Stimulated activated CD4-positive, alpha-beta T cell treated with anti-CD3 and anti-CD28 coated beads, Interleukin-1b, Interleukin-23, amount 100 ng/mL, for 4 hours (primary cell): ENCODE results near the gene PHACTR3.
"Not testable (repeated sequence)": the region's sequence is repeated elsewhere in the genome, so short reads cannot be mapped to it uniquely, and the experiment has no call there.

Source experiments
- DNase-seq, 2 donors: peaks; one replicate each; pipeline ENCODE4 v3.0.0-alpha.2; 2020; ENCODE audit warnings: low read depth in 2 of 2

PHACTR3 gene

GRCh38 chr20:59589086-59589684, 15.2 kb upstream of the PHACTR3 start:
- DNase-seq = no peak

GRCh38 chr20:59591061-59591460, 13.3 kb upstream of the PHACTR3 start:
- DNase-seq = no peak

GRCh38 chr20:59596690-59597089, 7.7 kb upstream of the PHACTR3 start:
- DNase-seq = no peak

GRCh38 chr20:59597240-59597639, 7.1 kb upstream of the PHACTR3 start:
- no peak for DNase-seq

- peak in 1 of 2 donors; percentile 18 for DNase-seq
Observed at GRCh38 chr20:59598625-59599310, 5.6 kb upstream of the PHACTR3 start.

GRCh38 chr20:59599941-59600340, 4.4 kb upstream of the PHACTR3 start:
- no peak for DNase-seq

- no peak for DNase-seq
Observed at GRCh38 chr20:59600472-59600871, 3.9 kb upstream of the PHACTR3 start.

- no peak for DNase-seq
Observed at GRCh38 chr20:59602546-59603080, 1.7 kb upstream of the PHACTR3 start.

GRCh38 chr20:59603176-59603575, 1.2 kb upstream of the PHACTR3 start:
- DNase-seq = no peak

- no peak for DNase-seq
Observed at GRCh38 chr20:59604741-59605600, 631 bp downstream of the PHACTR3 start.

- DNase-seq = no peak
Observed at GRCh38 chr20:59605601-59606364, 1.4 kb downstream of the PHACTR3 start.

GRCh38 chr20:59606566-59606965, 2.2 kb downstream of the PHACTR3 start:
- no peak for DNase-seq

- no peak for DNase-seq
Observed at GRCh38 chr20:59608396-59608795, 4.1 kb downstream of the PHACTR3 start.

- DNase-seq = no peak
Observed at GRCh38 chr20:59608871-59609270, 4.5 kb downstream of the PHACTR3 start.

GRCh38 chr20:59611286-59611685, 6.9 kb downstream of the PHACTR3 start:
- DNase-seq = no peak

GRCh38 chr20:59613861-59614260, 9.5 kb downstream of the PHACTR3 start:
- DNase-seq = no peak

GRCh38 chr20:59614714-59615113, 10.4 kb downstream of the PHACTR3 start:
- no peak for DNase-seq

- DNase-seq = no peak
Observed at GRCh38 chr20:59616306-59616705, 12.0 kb downstream of the PHACTR3 start.

GRCh38 chr20:59617221-59617620, 12.9 kb downstream of the PHACTR3 start:
- DNase-seq = no peak

GRCh38 chr20:59618131-59618530, 13.8 kb downstream of the PHACTR3 start:
- no peak for DNase-seq

- DNase-seq = not testable (repeated sequence)
Observed at GRCh38 chr20:59618585-59618984, 14.2 kb downstream of the PHACTR3 start.
